Measurements from ENCODE around the gene VPS13A.

- no peak for TF ChIP-seq CTCF (CRISPR knock-in tag; IDR thresholded peaks at IDR 0.05)
- no peak for TF ChIP-seq RELA (CRISPR knock-in tag; IDR thresholded peaks at IDR 0.05)
- no peak for TF ChIP-seq ZNF24 (IDR thresholded peaks at IDR 0.05)
- TF ChIP-seq CHD2 (IDR thresholded peaks at IDR 0.05; ENCODE audit: low read depth, low read length): no peak
- no peak for TF ChIP-seq KMT2A (CRISPR knock-in tag; IDR thresholded peaks at IDR 0.05)
- TF ChIP-seq FOXA1 (IDR thresholded peaks at IDR 0.05): no peak
- no peak for TF ChIP-seq FOXA1 (CRISPR knock-in tag; IDR thresholded peaks at IDR 0.05)
- no peak for TF ChIP-seq NRL (CRISPR knock-in tag; IDR thresholded peaks at IDR 0.05; ENCODE audit: borderline replicate concordance)
- TF ChIP-seq RNF2 (conservative IDR thresholded peaks at IDR 0.05; ENCODE audit: low read depth): no peak
Measured at GRCh38 chr9:77176106-77176505, 1.2 kb upstream of the VPS13A start.

Data from HepG2 (cell line).